Measurements from ENCODE around the gene BAIAP2L1. TPM values are rescaled to one million over a fixed set of nuclear protein-coding genes. Genes with fewer than 3 reads are reported as not detected.

Gene BAIAP2L1
- total and polyA plus RNA-seq, 7 donors: 0.27 to 44.2 (median 3.0) TPM

DNA sequence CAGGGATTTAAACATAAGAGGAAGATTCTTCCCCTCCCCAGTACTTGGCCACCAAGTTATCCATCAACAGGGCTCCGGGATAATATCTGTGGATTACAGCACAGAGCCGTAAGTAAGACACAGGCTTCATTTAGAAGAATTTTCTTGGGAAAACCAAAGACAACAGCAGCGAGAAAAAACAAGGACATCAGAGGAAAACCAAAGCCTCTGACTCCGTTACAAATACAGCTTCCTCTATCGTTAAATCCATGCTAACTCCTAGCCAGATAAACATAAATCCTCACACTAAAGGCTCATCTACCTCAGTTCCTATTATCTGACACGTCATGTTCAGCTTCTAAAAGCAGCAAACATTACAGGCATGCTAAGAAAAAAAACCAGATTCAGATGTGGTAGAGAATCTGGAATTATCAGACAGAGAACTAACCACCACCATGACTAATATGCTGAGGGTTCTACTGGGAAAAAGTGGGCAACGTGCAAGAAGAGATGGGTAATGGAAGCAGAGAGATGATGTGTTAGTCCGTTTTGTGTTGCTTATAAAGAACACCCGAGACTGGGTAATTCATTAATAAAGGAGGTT, 71.0 kb downstream of the BAIAP2L1 start:
- WGBS, 2 donors: 78 to 85% methylated on average over 9 of the region's 9 CpGs
- intact Hi-C loops (cut with DNase I): no loop called here
- TF ChIP-seq EP300 (IDR thresholded peaks at IDR 0.05) (no peak), POLR2A (IDR thresholded peaks at IDR 0.05) (no peak), POLR2AphosphoS5 (IDR thresholded peaks at IDR 0.05) (no peak), CTCF (IDR thresholded peaks at IDR 0.05) (no peak)

DNA sequence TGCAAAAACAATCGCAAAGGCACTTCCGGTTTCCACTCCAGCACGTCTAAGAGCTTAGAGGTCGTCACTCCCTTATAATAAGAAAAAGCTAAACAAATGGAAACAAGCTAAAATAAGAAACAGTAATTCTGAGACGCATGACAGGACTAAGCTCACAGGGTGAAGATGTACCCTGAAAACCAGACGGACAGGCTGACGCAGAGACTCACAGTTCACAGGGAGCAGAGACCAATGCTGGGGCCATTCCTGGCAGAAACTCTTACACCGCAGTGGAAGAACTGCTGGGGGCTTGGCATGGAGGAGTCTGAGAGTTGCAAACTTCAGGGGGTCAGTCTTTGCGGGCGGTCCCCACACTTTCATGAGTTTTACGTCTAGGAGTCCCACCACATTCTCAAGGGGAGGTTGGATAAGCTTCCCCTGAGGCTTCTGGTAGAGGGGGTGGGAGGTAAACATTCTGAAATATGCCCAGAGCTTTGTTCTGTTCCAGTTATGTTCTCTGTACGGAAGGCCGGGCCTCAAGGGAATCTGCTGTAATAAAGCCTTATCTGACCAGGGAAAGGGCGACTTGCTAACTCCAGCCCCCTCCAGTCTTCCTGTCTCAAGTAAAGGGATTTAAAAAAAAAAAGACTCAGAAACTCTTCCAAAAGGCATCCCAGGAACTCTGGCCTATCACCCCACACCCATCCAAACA, 71.6 kb downstream of the BAIAP2L1 start:
- intact Hi-C loops (cut with DNase I): no loop called here
- DNase-seq: no peak
- TF ChIP-seq POLR2AphosphoS5 (IDR thresholded peaks at IDR 0.05): no peak
- TF ChIP-seq CTCF (IDR thresholded peaks at IDR 0.05): no peak
- TF ChIP-seq POLR2A (IDR thresholded peaks at IDR 0.05): no peak
- TF ChIP-seq EP300 (IDR thresholded peaks at IDR 0.05): no peak
- Histone ChIP-seq H3K27me3 (peaks cover 0 to 5% (median 4%) of the 10 kb centered on the region in 3 donors), H3K27ac (no peak overlapping the region), H3K4me3 (no peak overlapping the region), H3K9me3 (no peaks in the 10 kb centered on the region), H3K4me1 (no peaks in the 10 kb centered on the region), H3K36me3 (no peaks in the 10 kb centered on the region)
- WGBS, 2 donors: 72 to 83% methylated on average over 14 of the region's 14 CpGs

More for the DNA sequence above, 71.0 kb downstream of the BAIAP2L1 start:
- no peaks in the 10 kb centered on the region for H3K9me3 ChIP-seq
- no peak for DNase-seq
- no peak overlapping the region for H3K4me3 ChIP-seq
- H3K4me1 ChIP-seq: no peaks in the 10 kb centered on the region
- peak overlapping the region in 1 of 4 donors; percentile 18 for H3K27ac ChIP-seq
- H3K36me3 ChIP-seq: no peaks in the 10 kb centered on the region
- H3K27me3 ChIP-seq: peaks cover 0 to 2% (median 0%) of the 10 kb centered on the region in 3 donors

DNA sequence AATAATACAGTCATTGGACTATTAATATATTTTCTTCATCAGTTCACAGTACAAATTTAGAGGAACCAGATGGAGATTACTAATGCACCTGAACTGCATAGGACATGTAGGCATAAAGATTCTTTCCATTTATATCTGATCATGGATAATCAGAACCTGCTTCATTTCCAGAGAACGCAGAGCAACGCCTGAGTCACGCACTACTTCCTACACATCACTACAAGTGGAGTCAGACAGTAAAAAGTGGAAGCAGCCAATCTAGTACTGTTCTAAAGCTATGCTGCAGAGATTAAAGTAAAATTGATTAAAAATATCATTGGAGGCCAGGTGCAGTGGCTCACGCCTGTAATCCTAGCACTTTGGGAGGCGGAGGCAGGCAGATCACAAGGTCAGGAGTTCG, 76.1 kb downstream of the BAIAP2L1 start:
- no peak for TF ChIP-seq POLR2AphosphoS5 (IDR thresholded peaks at IDR 0.05)
- TF ChIP-seq POLR2A (IDR thresholded peaks at IDR 0.05): no peak
- intact Hi-C loops (cut with DNase I): no loop called here
- H3K4me1 ChIP-seq: no peaks in the 10 kb centered on the region
- H3K4me3 ChIP-seq: no peak overlapping the region
- H3K27me3 ChIP-seq: peaks cover 0 to 28% (median 4%) of the 10 kb centered on the region in 3 donors
- no peak for DNase-seq
- H3K36me3 ChIP-seq: no peaks in the 10 kb centered on the region
- H3K27ac ChIP-seq: no peak overlapping the region
- H3K9me3 ChIP-seq: no peaks in the 10 kb centered on the region
- 94 to 96% methylated on average over 6 of the region's 6 CpGs for WGBS, 2 donors

DNA sequence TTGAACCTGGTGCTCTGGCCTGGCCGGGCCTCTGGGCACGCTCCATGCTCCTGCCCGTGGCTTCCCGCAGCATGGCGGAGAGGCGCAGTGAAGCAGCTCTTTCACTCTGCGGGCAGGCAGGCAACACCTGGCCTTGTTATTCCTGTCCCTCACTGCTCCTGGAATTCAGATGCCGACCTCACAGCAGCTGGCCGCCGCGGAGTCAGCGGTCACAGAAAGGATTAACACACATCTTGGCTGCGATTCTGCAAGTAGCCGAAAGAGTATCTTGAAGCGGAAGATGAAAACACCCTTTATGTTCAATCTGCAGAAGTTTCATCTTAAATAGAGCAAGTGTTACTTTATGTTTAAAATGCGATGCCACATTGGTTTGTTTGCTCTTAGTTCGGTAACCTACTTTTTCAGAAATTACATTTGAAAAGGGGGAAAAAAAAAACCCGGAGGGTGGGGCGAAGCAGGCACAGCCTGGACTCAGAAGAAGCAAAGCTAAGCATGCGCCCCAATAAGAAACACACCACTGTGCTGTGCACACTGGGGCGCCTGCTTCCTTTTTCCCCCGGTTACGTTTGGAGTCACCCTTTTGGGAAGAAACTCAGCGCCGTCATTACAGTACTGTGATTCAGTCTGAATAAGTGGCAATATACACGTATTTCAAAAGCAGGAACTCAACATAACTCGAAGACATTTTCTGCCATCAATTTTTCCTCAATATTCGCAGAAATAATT, 77.1 kb downstream of the BAIAP2L1 start:
- no peak overlapping the region for H3K4me3 ChIP-seq
- peaks cover 0 to 28% (median 4%) of the 10 kb centered on the region in 3 donors for H3K27me3 ChIP-seq
- H3K27ac ChIP-seq: no peak overlapping the region
- no peak for DNase-seq
- intact Hi-C loops (cut with DNase I): no loop called here
- H3K4me1 ChIP-seq: no peaks in the 10 kb centered on the region
- TF ChIP-seq POLR2AphosphoS5 (IDR thresholded peaks at IDR 0.05) (no peak), EP300 (IDR thresholded peaks at IDR 0.05) (no peak), POLR2A (IDR thresholded peaks at IDR 0.05) (no peak), CTCF (IDR thresholded peaks at IDR 0.05) (no peak)
- no peaks in the 10 kb centered on the region for H3K9me3 ChIP-seq
- no peaks in the 10 kb centered on the region for H3K36me3 ChIP-seq
- WGBS, 2 donors: 65 to 87% methylated on average over 28 of the region's 28 CpGs
